SW480 (cell line): ENCODE results near the gene PLA2G4D.

Source experiments
- DNase-seq: peaks from one replicate; pipeline ENCODE4 v3.0.0-alpha.2; 2016; ENCODE audit warnings: low spot score

PLA2G4D gene

DNA sequence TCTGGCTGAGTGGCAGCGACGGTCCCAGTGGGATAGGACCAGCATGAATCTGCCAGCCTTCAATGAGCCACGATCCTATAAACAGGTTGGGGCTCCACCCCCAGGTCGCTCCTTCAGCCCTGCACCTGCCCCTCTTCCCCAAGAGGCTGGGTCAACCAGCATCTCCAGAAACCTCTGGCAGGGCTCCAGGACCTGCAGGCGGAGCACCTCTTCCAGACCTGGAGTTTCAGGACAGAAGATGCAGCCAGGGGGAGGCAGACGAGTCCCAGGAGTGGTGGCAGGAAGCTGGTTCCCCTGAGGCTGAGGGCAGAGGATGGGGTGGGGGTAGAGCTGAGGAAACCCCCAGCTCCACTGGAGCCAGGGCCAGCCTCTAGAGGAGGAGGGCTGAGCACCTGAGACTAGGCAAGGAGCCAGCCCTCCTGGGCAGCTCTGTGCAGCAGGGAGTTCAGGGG lies at the start of gene PLA2G4D:
TSS of gene PLA2G4D (minus strand) at position 51 of the 452 bp plus-strand sequence. CDS start 103 bp downstream, outside the sequence.
- no peak for DNase-seq

GRCh38 chr15:42143356-42143755 lies 49.0 kb upstream of the PLA2G4D start:
- no peak for DNase-seq

GRCh38 chr15:42141795-42142667 lies 47.7 kb upstream of the PLA2G4D start:
- DNase-seq = no peak

DNA sequence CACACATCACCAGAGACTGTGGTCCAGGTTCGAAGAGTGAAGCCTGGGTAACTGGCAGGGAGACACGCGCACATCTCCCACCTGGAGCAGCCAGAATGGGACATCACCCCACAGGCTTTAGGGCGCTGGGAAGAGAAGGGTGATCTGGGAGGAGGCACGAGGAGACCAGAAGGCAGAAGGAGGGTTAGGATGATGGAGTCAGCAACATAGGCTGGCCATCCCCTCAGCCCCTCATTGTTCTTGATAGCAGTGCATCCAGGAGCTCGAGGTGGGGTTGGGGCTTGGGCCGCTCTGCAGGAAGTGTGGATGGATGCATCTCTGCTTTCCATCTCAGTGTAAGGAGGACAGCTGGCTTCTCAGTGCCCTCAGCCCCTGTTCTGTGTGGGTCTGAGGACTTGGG lies 46.9 kb upstream of the PLA2G4D start:
- DNase-seq = no peak

- DNase-seq = no peak
Measured at GRCh38 chr15:42140383-42141070, 46.2 kb upstream of the PLA2G4D start.

DNA sequence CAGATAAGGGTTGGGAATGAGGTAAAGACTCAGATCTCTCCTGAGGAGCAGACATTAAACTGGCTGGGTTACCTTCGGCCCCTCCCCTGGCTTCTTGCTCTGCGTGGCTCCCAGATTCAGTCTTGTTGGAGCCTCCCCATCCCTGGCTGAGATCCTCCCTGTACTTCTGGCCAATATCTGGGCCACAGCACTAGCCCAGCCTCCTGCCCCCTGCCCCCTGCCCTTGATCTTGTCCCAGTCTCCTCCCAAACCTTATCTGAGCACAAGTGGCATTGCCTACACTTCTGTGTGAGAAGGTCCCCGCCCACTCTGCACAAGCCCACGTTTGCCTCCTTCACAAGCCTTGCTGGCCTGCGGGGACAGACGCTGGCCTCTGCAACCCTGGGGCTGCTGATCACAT lies 45.2 kb upstream of the PLA2G4D start:
- no peak for DNase-seq

GRCh38 chr15:42138968-42139386 lies 44.6 kb upstream of the PLA2G4D start:
- peak; percentile 33 for DNase-seq

DNA sequence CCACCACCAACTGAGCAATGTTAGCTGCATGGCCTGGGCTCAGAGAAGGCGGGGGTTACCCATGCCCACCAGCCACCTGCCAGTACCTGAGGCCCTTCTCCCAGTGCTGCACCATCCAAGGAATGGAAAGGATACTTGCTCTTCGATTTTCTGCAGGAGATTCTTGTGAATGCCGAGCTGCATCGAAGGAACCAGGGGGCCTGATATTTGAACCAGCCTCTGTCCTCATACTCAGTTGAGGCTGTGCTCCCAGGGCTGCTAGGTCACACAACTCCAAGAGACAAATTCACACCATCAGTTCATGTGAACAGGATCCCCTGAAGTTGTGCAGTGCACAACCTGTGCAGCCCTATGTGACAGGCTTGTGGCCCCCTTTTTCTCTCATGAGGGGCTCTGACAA lies 44.0 kb upstream of the PLA2G4D start:
- no peak for DNase-seq

- peak; percentile 52 for DNase-seq
Measured at GRCh38 chr15:42137461-42138261, 43.3 kb upstream of the PLA2G4D start.

DNA sequence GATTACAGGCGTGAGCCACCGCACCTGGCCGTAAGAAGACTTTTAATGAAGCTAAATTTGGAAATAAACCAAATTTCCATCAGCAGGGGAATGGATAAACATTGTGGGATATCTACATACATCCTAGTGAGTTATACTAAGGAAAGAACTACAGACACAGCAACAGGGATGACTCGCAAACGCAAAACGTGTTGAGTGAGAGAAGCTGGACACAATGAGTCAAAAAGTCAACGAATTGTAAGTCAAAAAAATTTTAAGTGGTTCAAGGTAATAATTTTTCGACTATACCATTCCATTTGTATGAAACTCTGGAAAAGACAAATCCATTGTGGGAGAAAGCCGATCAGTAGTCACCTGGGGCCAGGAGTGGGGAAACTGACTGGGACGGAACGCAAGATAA lies 42.2 kb upstream of the PLA2G4D start:
- DNase-seq = no peak

- DNase-seq = no peak
Measured at GRCh38 chr15:42135351-42135750, 41.0 kb upstream of the PLA2G4D start.

GRCh38 chr15:42134617-42135245 lies 40.4 kb upstream of the PLA2G4D start:
- peak; percentile 19 for DNase-seq

DNA sequence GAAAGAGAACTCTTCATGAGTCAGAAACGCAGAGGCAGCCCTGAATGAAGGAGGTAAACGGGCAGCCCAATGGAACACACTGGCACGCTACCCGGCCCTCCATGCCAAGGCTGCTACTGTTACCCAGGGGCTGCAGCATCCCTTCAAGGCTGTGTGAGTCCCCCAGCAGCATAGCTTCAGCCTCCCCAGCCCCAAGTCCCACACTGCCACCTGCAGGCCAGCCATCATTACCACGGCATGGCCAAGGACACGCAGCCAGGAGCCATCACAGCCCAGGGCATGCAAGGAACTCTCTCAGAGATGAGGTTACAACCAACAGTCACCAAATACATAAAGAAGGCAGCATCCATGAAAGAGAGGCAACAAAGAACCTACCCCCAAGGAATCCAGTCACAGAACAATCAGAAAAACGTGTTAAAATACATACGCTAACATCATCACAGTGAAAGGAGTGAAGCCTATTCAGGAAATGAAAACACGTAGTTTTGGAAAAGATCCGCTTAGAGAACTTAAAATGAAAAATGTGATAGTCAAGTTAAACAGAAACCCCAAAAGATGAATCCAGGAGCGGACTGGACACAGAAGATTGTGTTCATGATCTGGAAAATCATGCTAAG lies 39.6 kb upstream of the PLA2G4D start:
- DNase-seq = peak; percentile 69

GRCh38 chr15:42133356-42133755 lies 39.0 kb upstream of the PLA2G4D start:
- DNase-seq = no peak

DNA sequence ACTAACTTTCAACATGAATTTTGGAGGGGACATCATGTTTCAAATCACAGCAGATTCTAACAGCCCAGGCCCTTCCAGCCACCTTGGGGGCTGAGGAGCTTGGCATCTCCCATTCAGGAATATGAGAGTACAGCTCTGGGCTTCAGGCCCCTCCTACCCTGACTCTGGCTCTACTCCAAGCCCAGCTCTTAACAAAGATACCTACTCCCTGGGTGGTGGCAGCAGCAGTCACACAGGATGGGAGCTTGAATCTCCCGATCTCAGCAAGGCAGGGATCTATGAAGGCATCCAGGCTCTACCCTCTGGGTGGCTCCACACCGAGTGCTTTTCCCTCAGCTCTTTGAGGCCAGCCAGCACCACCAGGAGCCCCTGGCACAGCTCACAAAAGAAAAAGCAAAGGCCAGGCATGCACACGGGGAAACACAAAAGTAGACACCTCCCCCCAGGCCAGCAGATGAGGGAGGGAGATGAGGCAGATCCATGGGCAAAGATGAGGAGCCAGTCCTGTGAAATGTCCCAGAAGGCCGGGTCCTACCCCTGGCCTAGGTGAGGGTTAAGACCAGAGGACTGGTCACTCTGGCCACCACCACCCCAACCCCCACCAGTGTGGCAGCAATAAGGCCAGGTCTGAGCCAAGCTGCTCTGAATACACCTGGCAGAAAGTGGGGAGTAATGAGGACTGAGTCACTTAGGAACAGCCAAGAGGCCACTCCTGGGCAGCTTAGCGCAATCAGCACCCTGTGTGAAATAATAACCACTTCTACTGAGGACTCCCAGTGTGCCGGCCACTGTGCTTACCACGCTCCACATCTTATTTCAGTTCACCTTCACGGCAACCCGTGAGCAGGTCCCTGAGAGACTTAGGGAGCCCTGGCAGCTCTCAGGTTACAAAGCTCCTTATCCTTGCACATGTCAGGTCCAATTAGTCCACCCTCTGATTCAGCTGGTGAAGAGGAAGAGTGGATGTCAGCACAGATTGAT lies 37.8 kb upstream of the PLA2G4D start:
- peak; percentile 26 for DNase-seq

DNA sequence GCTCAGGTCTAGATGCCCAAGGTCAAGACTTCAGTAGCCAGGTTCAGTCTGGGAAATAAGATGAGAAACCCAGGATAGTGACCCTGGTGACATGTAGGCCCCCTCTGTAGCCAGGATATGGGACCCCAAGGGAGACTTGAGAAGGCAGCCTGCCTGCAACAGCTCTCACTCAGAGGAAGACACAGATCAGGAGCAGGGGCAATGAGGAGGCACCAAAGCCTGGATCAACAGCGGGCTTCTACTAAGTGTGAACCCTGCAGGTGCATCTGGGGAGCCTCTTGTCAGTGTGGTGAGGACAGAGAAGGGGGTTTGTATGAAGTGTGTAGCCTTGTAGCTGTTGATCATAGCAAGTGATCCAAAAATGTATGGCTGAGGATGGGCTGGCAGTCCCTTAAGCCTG lies 36.6 kb upstream of the PLA2G4D start:
- no peak for DNase-seq

DNA sequence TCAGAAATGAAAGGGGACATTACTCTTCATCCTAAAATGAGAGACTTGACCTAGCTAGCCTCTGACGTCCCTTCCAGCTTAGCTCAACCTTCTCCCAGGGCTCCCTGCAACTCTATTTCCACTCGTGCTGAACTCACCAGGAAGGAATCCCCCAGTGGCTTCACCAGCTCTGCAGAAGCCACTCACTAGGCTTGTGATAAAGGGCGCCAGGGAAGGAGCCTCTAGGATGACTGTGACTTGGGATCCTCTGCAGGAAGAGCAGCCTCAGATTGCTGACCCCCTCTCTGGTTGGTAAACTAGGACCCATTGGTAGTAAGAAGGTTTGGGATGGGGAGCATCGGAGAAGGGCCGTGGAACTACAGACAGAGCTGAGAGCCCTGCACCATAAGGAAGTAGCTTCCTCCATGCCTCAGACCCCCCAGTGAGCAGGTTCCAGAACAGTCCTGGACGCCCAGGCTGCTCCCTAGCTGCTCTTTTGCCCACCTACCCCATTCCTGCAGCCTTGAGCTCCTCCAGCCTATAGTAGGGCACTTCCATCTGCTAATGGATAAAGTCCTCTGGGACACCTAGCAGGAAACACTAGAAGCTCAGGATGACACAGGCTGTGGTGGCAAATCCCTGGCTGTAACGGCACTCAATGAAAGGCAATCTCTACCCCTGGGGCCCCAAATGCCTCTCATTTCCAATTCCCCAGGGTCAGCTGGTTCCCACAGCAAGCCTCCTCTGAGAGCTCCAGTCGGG lies 36.1 kb upstream of the PLA2G4D start:
- no peak for DNase-seq

DNA sequence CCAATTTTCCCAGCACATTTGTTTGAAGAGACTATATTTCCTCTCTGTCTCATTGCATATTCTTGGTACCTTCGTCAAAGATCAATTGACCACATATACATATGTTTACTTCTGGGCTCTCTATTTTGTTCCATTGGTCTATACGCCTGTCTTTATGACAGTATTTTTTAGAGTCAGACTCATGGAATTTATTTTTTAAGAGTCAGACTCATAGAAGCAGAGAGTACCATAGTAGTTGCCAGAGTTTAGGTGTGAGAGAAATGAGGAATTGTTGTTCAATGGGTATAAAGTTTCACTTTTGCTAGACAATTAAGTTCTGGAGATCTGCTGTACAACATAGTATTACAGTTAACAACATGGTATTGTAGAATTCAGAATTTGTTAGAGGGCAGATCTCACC lies 35.0 kb upstream of the PLA2G4D start:
- no peak for DNase-seq

DNA sequence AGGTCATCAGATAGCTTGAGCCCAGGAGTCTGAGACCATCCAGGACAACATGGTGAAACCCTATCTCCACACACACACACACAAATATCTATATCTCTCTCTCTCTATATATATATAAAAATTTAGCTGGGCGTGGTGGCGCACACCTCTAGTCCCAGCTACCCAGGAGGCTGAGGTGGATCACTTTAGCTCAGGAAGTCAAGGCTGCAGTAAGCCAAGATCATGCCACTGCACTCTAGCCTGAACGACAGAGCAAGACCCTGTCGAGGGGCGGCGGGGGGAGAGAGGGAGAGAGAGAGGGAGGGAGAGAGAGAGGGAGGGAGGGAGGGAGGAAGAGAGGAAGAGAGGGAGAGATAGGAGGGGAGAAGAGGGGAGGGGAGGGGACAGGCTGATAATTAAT lies 34.1 kb upstream of the PLA2G4D start:
- DNase-seq = no peak

- DNase-seq = no peak
Measured at GRCh38 chr15:42123546-42123945, 29.2 kb upstream of the PLA2G4D start.
